ENCODE results near the gene GNB1.
"Not testable (repeated sequence)": the region's sequence is repeated elsewhere in the genome, so short reads cannot be mapped to it uniquely, and the experiment has no call there.

The GNB1 gene

DNA sequence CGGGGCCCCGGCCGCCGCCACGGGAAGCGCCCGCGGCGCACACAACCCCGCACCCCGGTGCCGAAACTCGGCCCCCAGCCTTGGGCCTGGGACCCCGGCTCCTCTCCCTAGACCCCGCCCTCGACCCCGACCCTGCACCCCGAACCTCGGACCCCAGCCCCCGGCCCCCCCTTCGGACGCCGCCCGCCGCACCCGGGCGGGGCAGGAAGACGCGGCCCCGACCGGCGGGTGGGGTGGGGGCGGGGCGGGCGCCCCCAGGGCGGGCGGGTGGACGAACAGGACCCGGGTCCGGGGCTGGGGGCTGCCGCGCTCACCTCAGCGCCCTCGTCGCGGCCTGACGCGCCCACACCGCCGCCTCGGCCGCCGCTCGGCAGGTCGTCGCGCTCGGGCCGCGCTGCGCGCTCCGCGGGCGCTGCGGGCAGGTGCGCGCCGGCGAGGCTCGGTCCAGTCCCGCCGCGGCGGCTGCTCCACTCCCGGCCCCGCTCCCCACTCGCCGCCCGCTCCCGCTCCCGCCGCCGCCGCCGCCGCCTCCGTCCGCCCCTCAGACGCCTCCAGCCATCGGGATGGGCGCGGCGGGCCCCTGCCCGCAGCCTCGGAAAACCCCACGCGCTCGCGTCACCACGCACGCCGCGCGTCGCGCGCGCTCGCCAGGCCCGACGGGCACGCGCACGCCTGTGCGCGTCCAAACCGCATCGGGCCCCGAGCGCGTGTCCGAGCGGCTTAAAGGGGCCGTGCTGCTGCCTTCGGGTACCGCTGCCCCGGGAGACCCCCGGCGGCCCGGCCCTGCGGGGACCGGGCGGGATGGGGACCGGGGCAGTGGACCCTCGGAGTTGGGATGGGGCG lies at the start of gene GNB1:
TSS of gene GNB1 (minus strand) at position 582 of the 843 bp plus-strand sequence. CDS start 65,634 bp downstream, outside the sequence.
- DNase-seq = peak; percentile 91

DNA sequence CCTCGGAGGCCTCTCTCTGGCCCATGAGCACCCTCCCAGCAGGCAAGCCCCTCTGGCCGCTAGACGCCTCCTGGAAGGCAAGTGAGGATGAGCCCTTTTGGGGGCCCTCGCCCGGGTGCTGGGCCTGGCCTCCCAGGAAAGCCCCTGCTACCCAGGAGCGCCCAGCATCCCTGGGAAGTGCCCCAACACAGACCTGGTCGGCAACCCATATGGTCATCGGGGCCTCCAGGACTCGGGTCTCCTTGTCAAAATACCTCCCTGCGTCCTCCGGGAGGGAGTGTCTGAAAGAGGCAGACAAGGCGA lies 49.2 kb upstream of the GNB1 start:
- DNase-seq = no peak

DNA sequence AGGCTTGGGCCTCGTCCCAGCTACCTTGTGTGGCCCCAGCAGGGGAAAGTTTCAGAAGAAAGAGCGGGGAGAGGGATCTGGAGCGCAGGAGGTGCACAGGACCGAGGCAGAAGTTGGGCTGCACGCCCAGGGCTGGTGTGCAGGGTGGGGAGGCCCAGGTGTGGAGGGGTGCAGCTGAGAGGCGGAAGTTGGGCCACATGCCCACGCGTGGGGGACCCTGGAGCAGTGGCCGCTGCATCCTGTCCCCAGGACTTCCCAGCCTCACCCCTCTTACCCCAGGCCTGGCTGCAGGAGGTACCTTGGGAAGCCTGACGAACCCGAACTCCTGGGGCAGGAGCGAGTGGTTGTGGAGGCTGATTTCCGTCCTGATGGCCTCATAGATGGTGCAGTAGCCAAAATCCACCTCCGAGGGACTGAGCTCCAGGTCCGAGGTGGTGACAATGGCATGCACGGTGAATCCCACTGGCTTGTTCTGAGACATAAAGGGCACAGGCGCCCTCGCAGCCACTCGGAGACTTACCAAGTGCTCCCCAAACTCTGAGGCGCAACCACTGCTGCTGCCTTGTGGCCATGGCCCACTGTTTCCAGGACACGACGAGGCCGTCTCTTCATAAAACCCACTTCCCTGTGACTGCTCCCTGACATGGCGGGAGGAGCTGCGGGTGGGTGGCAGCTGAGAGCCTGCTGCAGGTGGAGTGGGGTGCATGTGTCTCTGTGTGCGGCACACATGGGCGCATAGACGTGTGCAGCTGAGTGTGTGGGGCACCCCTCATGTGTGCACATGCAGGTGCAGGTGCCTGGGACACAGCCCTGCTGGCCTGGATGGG lies 48.6 kb upstream of the GNB1 start:
- no peak for DNase-seq

DNA sequence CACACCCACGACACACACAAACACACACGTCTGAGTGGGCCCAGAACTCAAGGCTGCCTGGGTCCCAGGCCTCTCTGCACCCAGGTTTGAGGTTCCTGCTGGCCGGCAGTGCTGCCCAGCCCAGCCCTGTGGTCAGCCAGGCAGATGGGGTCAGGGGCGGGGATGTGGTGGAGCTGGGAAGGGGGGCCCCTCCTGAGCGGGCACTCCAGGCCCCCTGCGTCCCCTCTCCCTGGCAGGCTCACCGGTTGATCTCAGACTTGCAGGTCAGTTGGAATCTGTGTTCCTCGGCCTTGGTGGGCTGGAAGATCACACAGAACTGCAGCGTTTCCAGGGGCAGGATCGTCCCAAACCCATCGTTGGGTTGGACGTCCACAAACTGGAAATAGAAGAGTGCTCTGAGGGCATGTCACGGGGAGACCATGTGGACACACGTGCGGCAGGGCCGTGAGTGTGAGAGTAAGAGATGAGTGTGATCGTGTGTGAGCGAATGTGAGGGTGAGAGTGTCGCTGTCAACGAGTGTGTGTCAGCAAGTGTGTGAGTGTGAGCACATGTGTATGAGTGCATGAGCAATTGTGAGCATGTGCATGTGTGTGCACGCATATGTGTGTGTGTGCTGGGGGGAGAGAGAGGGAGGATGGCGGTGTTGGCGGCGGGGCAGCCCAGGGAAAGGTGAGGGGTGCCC lies 47.9 kb upstream of the GNB1 start:
- no peak for DNase-seq

DNA sequence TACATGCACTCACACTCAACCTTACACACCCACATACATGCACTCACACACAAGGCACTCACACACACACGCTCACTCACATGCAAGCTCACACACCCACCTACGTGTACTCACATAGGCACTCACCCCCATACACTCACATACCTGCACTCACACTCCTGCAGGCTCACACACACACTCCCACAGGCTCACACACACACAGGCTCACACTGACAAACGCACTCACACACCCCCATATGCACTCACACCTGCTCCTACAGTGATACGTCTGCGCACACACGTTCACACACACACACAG lies 47.3 kb upstream of the GNB1 start:
- DNase-seq = no peak

DNA sequence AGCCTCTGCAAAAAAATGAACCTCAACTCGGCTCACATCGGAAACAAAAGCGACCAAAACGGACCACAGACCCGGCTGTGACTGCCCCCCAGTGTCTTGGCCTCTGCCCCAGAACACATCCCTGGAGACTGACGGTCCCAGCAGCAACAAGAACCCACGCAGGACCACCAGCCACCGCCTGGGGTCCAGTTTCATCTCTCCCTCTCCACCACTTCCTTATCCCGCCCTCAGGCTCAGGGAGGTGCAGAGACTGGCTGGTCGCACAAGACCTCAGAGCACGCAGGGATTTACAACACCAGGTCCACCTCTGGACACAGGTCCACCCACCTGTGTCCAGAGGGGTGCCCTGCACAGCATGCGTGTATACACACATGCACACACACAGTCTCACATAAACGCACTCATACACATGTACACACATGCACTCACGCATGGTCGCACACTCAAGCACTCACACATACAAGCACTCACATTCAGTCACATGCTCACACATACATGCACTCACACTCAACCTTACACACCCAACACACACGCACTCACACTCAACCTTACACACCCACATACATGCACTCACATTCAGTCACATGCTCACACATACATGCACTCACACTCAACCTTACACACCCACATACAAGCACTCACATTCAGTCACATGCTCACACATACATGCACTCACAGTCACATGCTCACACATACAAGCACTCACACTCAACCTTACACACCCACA lies 46.8 kb upstream of the GNB1 start:
- no peak for DNase-seq

DNA sequence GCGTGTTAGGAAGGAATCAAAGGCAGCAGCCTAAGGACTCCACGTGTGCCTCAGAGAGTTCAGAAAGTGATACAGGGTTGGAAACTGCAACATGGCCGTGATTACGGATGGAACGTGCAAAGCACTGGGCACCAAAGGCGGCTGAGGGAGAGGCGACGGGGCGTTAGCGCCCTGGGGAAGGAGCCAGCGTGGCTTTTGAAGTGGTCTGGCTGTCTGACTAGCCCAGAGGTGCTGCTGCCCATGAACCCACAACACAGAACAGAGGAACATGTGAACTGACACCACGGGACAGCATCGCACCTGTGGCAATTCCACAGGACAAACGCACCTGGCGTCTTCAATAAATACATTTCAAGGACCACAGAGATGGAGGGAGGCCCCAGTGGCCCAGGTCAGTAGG lies 46.2 kb upstream of the GNB1 start:
- no peak for DNase-seq

DNA sequence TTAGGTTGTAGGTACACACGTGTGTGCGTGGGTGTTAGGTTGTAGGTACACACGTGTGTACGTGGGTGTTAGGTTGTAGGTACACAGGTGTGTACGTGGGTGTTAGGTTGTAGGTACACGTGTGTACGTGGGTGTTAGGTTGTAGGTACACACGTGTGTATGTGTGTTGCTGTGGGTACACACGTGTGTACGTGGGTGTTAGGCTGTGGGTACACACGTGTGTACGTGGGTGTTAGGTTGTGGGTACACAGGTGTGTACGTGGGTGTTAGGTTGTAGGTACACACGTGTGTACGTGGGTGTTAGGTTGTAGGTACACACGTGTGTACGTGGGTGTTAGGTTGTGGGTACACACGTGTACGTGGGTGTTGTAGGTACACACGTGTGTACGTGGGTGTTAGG lies 44.0 kb upstream of the GNB1 start:
- not testable (repeated sequence) for DNase-seq

DNA sequence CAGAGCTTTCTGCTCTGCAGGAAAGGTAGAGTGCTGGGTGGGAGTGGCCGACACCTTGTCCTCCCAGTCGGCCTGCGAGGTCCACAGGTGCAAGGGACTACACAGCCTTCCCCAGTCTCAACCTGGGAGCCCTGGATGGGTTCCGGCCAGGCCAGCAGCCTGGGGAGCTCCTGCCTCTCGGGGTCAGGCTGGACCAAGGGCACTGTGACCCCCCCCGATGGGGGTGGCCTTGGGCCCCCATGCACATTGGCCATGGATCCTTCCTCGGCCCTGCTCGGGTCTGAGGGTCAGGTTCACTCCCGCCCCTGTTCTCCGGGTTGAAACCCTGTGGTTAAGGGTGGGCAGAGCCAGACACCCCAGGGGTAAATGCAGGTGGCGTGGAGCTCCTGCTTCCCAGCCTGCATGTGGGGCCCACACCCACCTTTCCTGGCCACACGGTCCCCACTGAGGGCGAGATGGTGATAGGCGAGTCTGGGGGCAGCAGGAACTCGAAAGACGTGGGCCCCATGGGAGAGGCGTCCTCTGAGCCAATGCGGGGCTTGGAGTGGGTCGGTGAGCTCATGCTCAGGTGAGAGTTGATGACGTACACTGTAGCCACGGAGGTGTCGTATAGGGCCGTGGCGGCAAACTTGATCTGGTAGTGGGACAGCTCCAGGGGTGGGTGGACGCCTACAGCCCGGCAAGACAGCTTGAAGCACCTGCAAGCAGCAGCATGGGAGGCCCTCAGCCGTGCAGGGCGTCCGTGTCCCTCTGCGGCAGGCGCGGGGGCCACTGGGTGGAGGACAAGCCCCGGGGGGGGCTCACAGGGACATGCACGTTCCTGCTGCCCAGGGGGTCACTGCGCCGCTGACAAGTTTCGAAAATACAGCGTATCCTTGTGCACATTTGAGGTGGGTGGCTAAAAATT lies 39.0 kb upstream of the GNB1 start:
- no peak for DNase-seq

DNA sequence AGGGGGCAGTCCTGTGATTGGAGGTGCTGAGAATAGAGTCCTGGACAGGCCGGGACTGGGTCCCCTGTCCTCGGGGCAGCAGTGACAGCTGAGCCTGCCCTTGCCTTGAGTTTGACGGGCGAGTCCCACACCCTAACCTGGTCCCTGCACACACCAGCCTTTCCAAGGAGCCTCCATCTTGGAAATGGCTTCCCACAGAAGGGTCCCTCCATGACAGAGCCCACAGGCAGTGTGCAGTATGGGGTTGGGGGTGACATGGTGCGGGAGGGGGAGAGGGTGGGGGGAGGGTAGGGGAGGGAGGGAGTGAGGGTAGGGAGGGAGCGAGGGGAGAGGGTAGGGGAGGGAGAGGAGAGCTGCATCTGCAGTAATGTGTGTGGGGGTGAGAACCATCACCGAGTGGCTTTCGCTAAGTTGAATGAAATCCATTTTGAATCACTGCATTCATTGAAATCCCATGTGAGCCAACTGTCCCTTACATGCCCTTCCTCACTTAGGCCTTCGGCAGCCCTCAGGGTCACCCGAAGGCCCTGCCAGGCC lies 38.3 kb upstream of the GNB1 start:
- DNase-seq = no peak

DNA sequence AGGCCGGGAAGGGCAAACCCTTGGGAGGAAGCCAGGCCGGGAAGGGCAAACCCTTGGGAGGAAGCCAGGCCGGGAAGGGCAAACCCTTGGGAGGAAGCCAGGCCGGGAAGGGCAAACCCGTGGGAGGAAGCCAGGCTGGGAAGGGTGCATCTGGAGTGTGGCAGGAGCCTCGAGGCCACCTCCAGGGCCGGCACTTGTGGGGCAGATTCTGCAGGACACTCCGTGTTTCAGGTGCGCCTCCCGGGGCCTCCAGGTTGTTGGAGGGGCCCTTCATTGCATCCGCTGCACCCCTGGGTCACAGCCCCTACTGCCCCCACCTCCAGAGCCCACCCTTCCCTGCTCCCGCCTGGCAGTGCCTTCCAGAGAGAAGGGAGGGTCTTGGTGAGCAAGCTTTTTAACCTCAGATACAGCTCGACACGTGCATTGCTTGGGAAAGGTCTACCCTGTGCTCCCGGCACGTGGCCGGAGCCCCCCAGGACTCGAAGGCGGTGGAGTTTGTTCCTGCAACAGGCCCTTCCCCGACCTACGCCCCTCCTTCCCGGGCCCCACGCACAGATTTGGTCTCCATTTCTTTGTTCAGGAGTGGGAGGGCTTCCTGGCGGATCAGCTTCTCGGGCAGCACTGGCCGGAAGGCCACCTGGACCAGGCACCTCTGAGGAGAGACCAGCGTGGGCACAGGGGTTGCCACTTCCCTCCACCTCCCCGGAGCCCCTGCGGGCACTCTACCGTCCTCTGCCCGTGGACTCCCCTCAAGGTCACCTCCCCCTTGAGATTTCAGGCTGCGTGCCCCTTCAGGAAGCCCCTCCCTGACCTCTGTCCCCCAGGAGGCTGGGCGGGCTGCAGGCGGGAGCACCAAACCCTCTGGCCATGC lies 37.6 kb upstream of the GNB1 start:
- no peak for DNase-seq

DNA sequence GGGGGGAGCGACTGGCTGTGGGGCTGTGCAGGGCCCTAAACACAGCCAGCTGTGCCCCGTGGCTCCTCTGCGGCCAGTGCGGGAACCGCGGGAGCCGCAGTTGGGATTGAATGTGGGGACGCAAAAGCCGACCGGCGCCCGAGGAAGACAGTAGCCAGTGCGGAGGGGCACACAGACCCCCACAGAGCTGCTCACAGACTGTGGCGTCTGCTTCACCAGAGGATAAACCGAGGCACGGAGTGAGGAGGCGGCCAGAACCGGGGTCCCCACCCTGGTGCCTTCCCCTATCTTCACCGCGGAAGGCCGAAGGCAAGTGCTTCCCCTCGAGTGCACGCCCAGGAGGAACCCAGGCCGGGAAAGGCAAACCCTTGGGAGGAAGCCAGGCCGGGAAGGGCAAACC lies 36.9 kb upstream of the GNB1 start:
- no peak for DNase-seq

DNA sequence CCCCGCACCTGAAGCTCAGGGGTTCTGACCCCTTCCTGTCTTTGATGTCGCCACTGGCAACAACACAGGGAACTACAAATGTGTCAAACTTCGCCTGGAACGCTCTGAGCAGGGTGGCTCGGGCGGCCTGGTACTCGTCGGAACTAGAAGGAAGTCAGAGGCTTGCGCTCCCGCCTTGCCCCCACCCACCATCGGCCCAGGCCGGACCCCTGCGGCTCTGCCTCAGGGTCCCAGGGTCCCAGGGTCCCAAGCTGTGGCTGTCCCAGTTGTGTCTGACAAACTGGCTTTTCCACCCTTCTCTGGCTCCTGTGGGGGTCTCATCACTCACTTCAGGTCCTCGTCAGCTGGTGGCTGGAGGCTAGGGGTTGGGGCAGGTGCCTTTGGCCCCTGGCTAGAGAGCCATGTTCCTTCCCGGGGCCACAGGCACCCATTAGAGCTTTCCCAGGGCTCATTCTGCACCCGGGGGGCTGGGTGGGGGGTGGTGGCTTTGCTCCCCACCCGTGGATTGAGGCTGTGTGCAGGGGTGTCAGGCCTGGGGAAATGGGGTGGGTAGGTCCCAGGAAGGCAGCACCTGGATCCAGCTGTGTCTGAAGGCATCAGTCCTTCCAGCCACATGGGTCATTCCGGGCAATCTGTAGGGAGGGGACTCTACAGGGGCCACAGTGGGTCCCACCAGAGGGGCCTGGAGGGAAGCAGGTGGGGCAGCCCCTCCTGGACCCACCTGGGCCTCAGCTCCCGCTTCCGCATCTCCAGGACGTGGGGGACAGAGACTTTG lies 36.2 kb upstream of the GNB1 start:
- DNase-seq = no peak

DNA sequence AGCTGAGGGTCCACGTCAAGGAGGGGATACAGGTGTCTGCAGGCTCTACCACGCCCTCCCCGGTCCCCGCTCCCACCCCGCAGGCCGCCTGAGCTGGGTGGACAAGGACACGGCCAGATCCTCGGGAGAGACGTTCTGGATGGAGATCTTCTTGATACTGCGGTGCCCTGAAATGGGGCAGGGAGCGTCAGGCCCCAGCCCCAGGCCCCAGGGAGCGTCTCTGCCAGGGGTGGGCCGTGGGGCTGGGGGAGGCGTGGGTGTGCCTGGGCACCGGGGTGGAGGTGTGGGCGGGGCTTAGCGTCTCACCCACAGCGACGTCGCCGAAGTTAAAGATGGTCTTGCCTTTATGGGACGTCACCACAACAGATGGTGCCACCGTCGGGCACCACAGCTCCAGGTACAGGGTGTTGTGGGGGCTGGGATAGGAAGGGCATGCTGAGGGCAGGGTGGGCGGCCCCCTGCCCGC lies 35.5 kb upstream of the GNB1 start:
- no peak for DNase-seq

DNA sequence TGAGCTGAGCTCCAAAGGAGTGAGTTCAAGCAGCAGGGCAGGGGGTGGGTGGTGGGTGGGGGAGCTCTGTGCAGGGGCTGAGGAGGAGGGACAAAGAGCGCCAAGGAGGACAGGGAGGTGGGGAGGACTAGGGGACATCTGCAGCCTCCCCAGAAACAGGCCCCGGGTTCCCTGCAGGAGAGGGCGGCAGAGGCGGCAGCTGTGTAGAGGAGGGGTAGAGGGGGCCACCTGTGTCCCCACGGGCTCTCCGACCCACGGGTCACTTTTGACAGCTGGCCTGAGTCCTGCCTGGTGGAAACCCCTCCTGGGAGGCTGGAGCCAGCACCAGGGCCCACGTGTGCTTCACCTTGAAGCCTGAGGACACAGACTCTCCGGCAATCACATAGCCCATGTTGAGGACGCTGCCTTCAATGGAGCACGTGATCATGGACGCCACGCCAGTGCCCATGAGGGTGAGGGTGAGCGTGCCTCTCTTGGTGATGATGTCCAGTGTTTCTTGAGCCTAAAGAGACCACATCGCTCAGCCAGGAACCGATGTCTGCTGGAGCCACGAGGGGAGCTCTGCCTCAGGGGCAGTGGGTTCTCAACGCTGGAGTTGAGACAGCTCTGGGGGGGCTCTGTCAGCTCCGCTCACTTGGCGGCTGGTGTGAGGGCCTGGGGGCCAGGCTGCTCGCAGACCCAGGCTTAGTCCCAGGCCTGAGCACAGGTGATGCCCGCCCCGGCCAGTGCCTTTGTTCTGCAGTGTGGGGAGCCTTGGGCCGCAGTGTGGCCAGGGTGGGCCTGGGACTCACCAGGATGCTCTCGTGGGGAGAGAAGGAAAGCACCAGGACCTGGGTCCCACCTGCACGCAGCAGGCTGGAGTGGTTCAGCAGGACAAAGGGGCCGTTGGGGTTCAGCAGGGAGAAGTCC lies 34.8 kb upstream of the GNB1 start:
- DNase-seq = no peak

DNA sequence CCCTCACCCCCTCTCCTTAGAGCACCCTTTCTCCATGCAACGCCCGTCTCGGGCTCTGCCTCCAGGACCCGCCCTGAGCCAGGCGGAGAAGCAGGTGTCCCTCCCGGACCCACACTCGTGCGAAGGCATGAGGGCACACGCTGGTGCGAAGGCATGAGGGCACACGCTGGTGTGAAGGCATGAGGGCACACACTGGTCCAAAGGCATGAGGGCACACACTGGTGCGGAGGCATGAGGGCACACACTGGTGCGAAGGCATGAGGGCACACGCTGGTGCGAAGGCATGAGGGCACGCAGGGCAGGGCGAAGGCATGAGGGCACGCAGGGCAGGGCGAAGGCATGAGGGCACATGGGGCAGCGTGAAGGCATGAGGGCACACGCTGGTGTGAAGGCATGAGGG lies 34.0 kb upstream of the GNB1 start:
- DNase-seq = no peak

DNA sequence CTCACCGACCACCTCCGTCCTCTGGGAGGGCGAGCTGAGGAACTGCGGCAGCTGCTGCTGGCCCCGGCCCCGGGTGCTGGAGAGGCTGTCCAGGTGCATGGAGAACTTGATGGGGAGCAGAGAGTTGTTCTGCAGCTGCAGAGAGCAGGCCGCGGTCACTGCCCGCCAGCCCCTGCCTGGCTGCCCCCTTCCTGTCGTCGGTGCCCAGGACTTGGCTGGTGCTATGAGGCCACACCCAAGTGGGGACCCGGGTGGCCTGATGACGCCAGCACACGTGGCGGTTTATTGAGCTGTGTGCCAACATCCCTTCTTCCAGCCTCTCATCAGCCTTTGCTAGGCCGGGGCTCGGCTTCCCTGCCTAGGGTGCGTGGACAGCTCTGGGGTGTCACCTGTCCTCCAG lies 33.5 kb upstream of the GNB1 start:
- no peak for DNase-seq

DNA sequence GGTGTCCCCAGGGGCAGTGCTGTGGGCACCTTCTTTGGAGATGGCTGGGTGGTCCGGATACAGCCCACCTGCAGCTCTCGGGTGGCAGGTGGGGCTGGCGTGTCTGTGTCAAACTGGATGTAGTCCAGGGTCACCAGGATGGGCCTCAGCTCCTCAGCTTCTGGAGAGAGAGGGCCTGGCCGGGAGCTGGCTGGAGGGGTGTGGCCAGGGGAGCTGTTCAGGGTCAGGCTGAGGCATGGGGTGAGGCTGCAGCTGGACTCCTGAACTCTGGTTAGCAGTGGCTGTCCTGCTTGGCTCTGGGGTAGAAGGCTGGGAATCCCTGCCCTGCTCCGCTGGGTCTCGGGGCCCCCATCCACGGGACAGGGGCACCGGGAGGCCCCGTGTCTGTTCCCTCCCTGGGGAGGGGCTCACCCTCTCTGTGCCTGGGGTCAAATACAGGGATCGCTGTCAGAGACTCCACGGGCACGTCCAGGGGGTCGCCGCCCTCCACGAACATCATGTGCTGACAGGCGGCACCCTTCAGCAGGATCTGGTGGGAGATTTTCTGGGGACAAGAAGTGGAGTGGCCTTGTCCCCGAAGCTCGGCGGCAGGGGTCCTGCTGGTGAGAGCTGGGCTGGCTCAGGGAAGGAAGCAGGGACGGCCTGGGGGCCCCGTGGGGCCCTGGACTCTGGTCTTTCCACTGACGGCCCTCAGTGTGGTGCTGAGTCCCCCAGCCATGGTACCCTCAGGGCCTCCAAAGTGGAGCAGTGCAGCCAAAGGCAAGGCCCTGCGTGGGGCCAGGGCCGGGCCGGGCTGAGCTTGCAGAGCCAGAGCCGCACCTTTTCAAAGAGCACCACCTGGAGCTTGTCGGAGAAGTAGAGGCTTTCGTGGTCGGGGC lies 32.3 kb upstream of the GNB1 start:
- no peak for DNase-seq

Measured in hematopoietic multipotent progenitor cell treated with erythropoietin and hydrocortisone succinate and interleukin-3 and kit ligand, for 6 days (in vitro differentiated cells).